GM12875 (cell line): ENCODE measurements around the gene MEIS1.

Experiments
- H3K4me3 ChIP-seq: one replicate; pipeline ENCODE4 v1.5.1; 2011; ENCODE audit warnings: low read depth, low read length, control low read depth
- CTCF ChIP-seq: IDR thresholded peaks from 2 replicates; pipeline ENCODE4 v1.5.1; 2011; ENCODE audit warnings: low read depth, mild to moderate bottlenecking, control low read depth, inconsistent platforms, low read length, moderate library complexity, borderline replicate concordance; ENCODE audit not compliant: insufficient read depth

MEIS1 gene

GRCh38 chr2:66426244-66427111 is 8.4 kb upstream of the MEIS1 start:
- no peak overlapping the region for H3K4me3 ChIP-seq

GRCh38 chr2:66427300-66427699 is 7.6 kb upstream of the MEIS1 start:
- H3K4me3 ChIP-seq, result no peak overlapping the region
- TF ChIP-seq CTCF, result no peak

More at GRCh38 chr2:66426244-66427111, 8.4 kb upstream of the MEIS1 start:
- no peak for TF ChIP-seq CTCF

GRCh38 chr2:66428986-66429612 is 5.8 kb upstream of the MEIS1 start:
- TF ChIP-seq CTCF, result peak; percentile 79

GRCh38 chr2:66429693-66430504 is 5.0 kb upstream of the MEIS1 start:
- TF ChIP-seq CTCF, result no peak
- no peak overlapping the region for H3K4me3 ChIP-seq

More at GRCh38 chr2:66428986-66429612, 5.8 kb upstream of the MEIS1 start:
- no peak overlapping the region for H3K4me3 ChIP-seq

- no peak overlapping the region for H3K4me3 ChIP-seq
- no peak for TF ChIP-seq CTCF
These were observed 4.2 kb upstream of the MEIS1 start for GRCh38 chr2:66430505-66431273.

GRCh38 chr2:66431274-66431642 is 3.7 kb upstream of the MEIS1 start:
- TF ChIP-seq CTCF, result no peak

More at GRCh38 chr2:66431274-66431642, 3.7 kb upstream of the MEIS1 start:
- no peak overlapping the region for H3K4me3 ChIP-seq
